HepG2 (cell line): ENCODE measurements around the gene FOXR1. TPM values are rescaled to one million over a fixed set of nuclear protein-coding genes. Genes with fewer than 3 reads are reported as not detected.
A peak's percentile ranks its signal among the peaks of the same experiment; 100 is the strongest.

Experiments
- ARNT2 ChIP-seq: sonication (generic); formaldehyde crosslinking; IDR thresholded peaks from 2 replicates; pipeline ENCODE4 v1.8.0; 2022; ENCODE audit warnings: mild to moderate bottlenecking, low read depth, missing genetic modification reagents, moderate library complexity
- CHCHD3 ChIP-seq: sonication (generic); formaldehyde crosslinking; IDR thresholded peaks from 2 replicates; pipeline ENCODE4 v1.8.0; 2022; ENCODE audit warnings: mild to moderate bottlenecking, missing genetic modification reagents, moderate library complexity
- CREB1 ChIP-seq, 2 experiments: fragments of 450-650 bp in 1 of 2; IDR thresholded peaks; 2 replicates each; pipeline ENCODE4 v1.6.1; 2016 to 2017; ENCODE audit warnings: control low read depth in 1 of 2, mild to moderate bottlenecking in 1 of 2, missing compliant biosample characterization in 1 of 2, missing genetic modification characterization in 1 of 2
- CSRNP2 ChIP-seq: sonication (generic); formaldehyde crosslinking; conservative IDR thresholded peaks from 2 replicates; pipeline ENCODE4 v1.8.0; 2022; ENCODE audit warnings: low read depth, missing genetic modification reagents
- KLF12 ChIP-seq: sonication (generic); formaldehyde crosslinking; IDR thresholded peaks from 2 replicates; pipeline ENCODE4 v1.4.0; 2020; ENCODE audit warnings: missing genetic modification reagents, borderline replicate concordance
- MEF2D ChIP-seq: sonication (generic); formaldehyde crosslinking; IDR thresholded peaks from 2 replicates; pipeline ENCODE4 v1.5.1; 2020; ENCODE audit warnings: mild to moderate bottlenecking, missing genetic modification reagents
- MYC ChIP-seq: sonication (generic); formaldehyde crosslinking; IDR thresholded peaks from 2 replicates; pipeline ENCODE4 v1.9.0; 2021; ENCODE audit warnings: missing genetic modification reagents, borderline replicate concordance
- NFKBIZ ChIP-seq: IDR thresholded peaks from 2 replicates; pipeline ENCODE4 v1.6.1; 2018; ENCODE audit warnings: missing genetic modification reagents, missing compliant biosample characterization
- NR1H2 ChIP-seq: sonication (generic); formaldehyde crosslinking; IDR thresholded peaks from 2 replicates; pipeline ENCODE4 v1.8.1; 2022; ENCODE audit warnings: low read depth, missing genetic modification reagents, borderline replicate concordance
- NR3C1 ChIP-seq: sonication (generic); formaldehyde crosslinking; IDR thresholded peaks from 2 replicates; pipeline ENCODE4 v1.4.0; 2020; ENCODE audit warnings: missing genetic modification reagents
- PREB ChIP-seq: sonication (generic); formaldehyde crosslinking; IDR thresholded peaks from 2 replicates; pipeline ENCODE4 v1.4.0; 2020; ENCODE audit warnings: missing genetic modification reagents
- SKIL ChIP-seq: sonication (generic); formaldehyde crosslinking; IDR thresholded peaks from 2 replicates; pipeline ENCODE4 v1.8.0; 2022; ENCODE audit warnings: missing genetic modification reagents, mild to moderate bottlenecking, moderate library complexity, borderline replicate concordance
- SOX5 ChIP-seq: IDR thresholded peaks from 2 replicates; pipeline ENCODE4 v1.6.1; 2016; ENCODE audit warnings: borderline replicate concordance
- TCF7 ChIP-seq: sonication (generic); IDR thresholded peaks from 2 replicates; pipeline ENCODE4 v1.6.1; 2016; ENCODE audit warnings: antibody characterized with exemption, low read depth
- THAP9 ChIP-seq: sonication (generic); formaldehyde crosslinking; IDR thresholded peaks from 2 replicates; pipeline ENCODE4; 2020; ENCODE audit warnings: missing genetic modification reagents, mild to moderate bottlenecking, borderline replicate concordance
- ZBTB7B ChIP-seq: sonication (generic); formaldehyde crosslinking; IDR thresholded peaks from 2 replicates; pipeline ENCODE4 v1.4.0; 2020; ENCODE audit warnings: missing genetic modification reagents
- ZFP36 ChIP-seq: fragments of 150-350 bp; IDR thresholded peaks from 2 replicates; pipeline ENCODE4 v1.6.1; 2018; ENCODE audit warnings: borderline replicate concordance, low read length, low read depth; ENCODE audit not compliant: partially characterized antibody
- ZFP36L2 ChIP-seq: sonication (generic); formaldehyde crosslinking; IDR thresholded peaks from 2 replicates; pipeline ENCODE4 v1.4.0; 2020; ENCODE audit warnings: missing genetic modification reagents
- ZNF12 ChIP-seq: sonication (generic); formaldehyde crosslinking; IDR thresholded peaks from 2 replicates; pipeline ENCODE4 v1.5.0; 2020; ENCODE audit warnings: missing genetic modification reagents
- ZNF224 ChIP-seq: sonication (generic); formaldehyde crosslinking; IDR thresholded peaks from 2 replicates; pipeline ENCODE4 v1.5.0; 2020; ENCODE audit warnings: mild to moderate bottlenecking, missing genetic modification reagents
- ZNF367 ChIP-seq: sonication (generic); formaldehyde crosslinking; IDR thresholded peaks from 2 replicates; pipeline ENCODE4 v1.4.0; 2020; ENCODE audit warnings: missing genetic modification reagents, borderline replicate concordance
- ZNF562 ChIP-seq: sonication (generic); formaldehyde crosslinking; IDR thresholded peaks from 2 replicates; pipeline ENCODE4 v1.8.0; 2022; ENCODE audit warnings: missing genetic modification reagents, borderline replicate concordance
- ZNF709 ChIP-seq: sonication (generic); formaldehyde crosslinking; IDR thresholded peaks from 2 replicates; pipeline ENCODE4 v1.5.0; 2020; ENCODE audit warnings: mild to moderate bottlenecking, missing genetic modification reagents
- polyA plus RNA-seq, 8 experiments: library from polyadenylated mRNA; depleted of rRNA in 3 of 8; stranded (reverse) in 7 of 8; unstranded in 1 of 8; fragments of >200 nt; fragmentation: Illumina TruSeq in 4 of 8; extraction: Trizol in 4 of 8; gene quantifications; 2 replicates each; pipeline versions ENCODE4 v1.2.1 to v1.2.3, GENCODE V29; 2011 to 2016; ENCODE audit warnings: low read depth in 4 of 8, missing spikeins in 1 of 8, mixed read lengths in 1 of 8; ENCODE audit not compliant: insufficient read depth in 1 of 8
- total RNA-seq, 5 experiments: library from RNA; depleted of rRNA; stranded (reverse); fragments of >200 nt; fragmentation: Illumina TruSeq; extraction: Trizol; gene quantifications; 2 replicates each; pipeline ENCODE4 v1.2.3, GENCODE V29; 2016; ENCODE audit warnings: low read depth in 1 of 5

Gene FOXR1
- total and polyA plus RNA-seq, 2 of the 13 experiments (the other 11 are each of a cell fraction or from before 2014, with no cell fraction given), result not detected

GRCh38 chr11:119029340-119030028, 57.9 kb downstream of the FOXR1 start (continued):
- TF ChIP-seq CHCHD3 (CRISPR knock-in tag) (no peak), NR1H2 (CRISPR knock-in tag) (no peak), ZFP36 (no peak), CSRNP2 (CRISPR knock-in tag) (no peak), MEF2D (CRISPR knock-in tag) (no peak), CREB1 (IDR thresholded peaks at IDR 0.05) (no peak), CREB1 (CRISPR knock-in tag; IDR thresholded peaks at IDR 0.05) (peak; percentile 25; the same call in 1 of the 2 replicates), MYC (0 out of 2 replicates have a peak, but pooled peaks have one; percentile 17), ZNF709 (no peak), ZNF224 (no peak), ARNT2 (CRISPR knock-in tag) (no peak), ZBTB7B (CRISPR knock-in tag) (no peak), KLF12 (CRISPR knock-in tag) (no peak), NFKBIZ (CRISPR knock-in tag) (no peak), SOX5 (CRISPR knock-in tag) (peak; percentile 65; the same call in 1 of the 2 replicates), THAP9 (peak; percentile 4; the same call in 1 of the 2 replicates), ZNF12 (no peak), ZFP36L2 (no peak), ZNF367 (CRISPR knock-in tag) (no peak), NR3C1 (CRISPR knock-in tag) (no peak), ZNF562 (CRISPR knock-in tag) (no peak), SKIL (CRISPR knock-in tag) (no peak), TCF7 (no peak), PREB (CRISPR knock-in tag) (no peak)
